GM12891 (cell line): ENCODE measurements around the gene CDH9.
"Not testable (repeated sequence)": the region's sequence is repeated elsewhere in the genome, so short reads cannot be mapped to it uniquely, and the experiment has no call there.

Source experiments
- DNase-seq: peaks from one replicate; pipeline ENCODE4 v3.0.0; 2011; ENCODE audit warnings: low spot score; ENCODE audit not compliant: insufficient read length
- FAIRE-seq: peaks from 2 replicates; lab custom pipeline; 2011; peaks lifted over from hg19 to GRCh38; lab: Jason Lieb, UNC
- PAX5 ChIP-seq: IDR thresholded peaks from 2 replicates; pipeline ENCODE4 v1.6.1; 2011; ENCODE audit warnings: low read length, moderate library complexity, mild to moderate bottlenecking; ENCODE audit not compliant: insufficient read depth, severe bottlenecking
- POLR2A ChIP-seq: IDR thresholded peaks from 2 replicates; pipeline ENCODE4 v1.6.1; 2011; ENCODE audit warnings: low read depth, low read length, control low read depth
- POLR2AphosphoS5 ChIP-seq: IDR thresholded peaks from 2 replicates; pipeline ENCODE4 v1.6.1; 2011; ENCODE audit warnings: low read depth, low read length, control low read depth
- POU2F2 ChIP-seq: IDR thresholded peaks from 2 replicates; pipeline ENCODE4 v1.6.1; 2011; ENCODE audit warnings: low read depth, mild to moderate bottlenecking, control low read depth, low read length, moderate library complexity
- SPI1 ChIP-seq: IDR thresholded peaks from 2 replicates; pipeline ENCODE4 v1.6.1; 2011; ENCODE audit warnings: low read depth, low read length, control low read depth
- TAF1 ChIP-seq: IDR thresholded peaks from 2 replicates; pipeline ENCODE4 v1.6.1; 2011; ENCODE audit warnings: low read depth, low read length, control low read depth

Gene CDH9

GRCh38 chr5:26856238-26856637, 182.1 kb downstream of the CDH9 start:
- no peak for FAIRE-seq
- DNase-seq = no peak
- TF ChIP-seq POLR2A = no peak
- no peak for TF ChIP-seq SPI1
- no peak for TF ChIP-seq TAF1
- no peak for TF ChIP-seq POU2F2
- TF ChIP-seq PAX5 = no peak
- TF ChIP-seq POLR2AphosphoS5 = no peak

DNA sequence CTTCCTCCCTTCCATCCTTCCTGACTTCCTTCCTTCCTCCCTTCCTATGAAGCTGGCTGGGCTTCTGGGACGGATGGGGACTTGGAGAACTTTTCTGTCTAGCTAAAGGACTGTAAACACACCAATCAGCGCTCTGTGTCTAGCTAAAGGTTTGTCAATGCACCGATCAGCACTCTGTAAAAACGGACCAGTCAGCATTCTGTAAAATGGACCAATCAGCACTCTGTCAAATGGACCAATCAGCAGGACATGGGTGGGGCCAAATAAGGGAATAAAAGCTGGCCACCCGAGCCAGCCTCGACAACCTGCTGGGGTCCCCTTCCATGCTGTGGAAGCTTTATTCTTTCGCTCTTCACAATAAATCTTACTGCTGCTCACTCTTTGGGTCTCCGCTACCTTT, 185.9 kb downstream of the CDH9 start:
- DNase-seq = not testable (repeated sequence)

GRCh38 chr5:26847041-26847736, 191.2 kb downstream of the CDH9 start:
- no peak for TF ChIP-seq POU2F2
- no peak for TF ChIP-seq PAX5
- TF ChIP-seq TAF1 = no peak
- TF ChIP-seq POLR2AphosphoS5 = no peak
- no peak for TF ChIP-seq POLR2A
- TF ChIP-seq SPI1 = no peak
- DNase-seq = no peak
- no peak for FAIRE-seq

More for the DNA sequence above, 185.9 kb downstream of the CDH9 start:
- not testable (repeated sequence) for FAIRE-seq

DNA sequence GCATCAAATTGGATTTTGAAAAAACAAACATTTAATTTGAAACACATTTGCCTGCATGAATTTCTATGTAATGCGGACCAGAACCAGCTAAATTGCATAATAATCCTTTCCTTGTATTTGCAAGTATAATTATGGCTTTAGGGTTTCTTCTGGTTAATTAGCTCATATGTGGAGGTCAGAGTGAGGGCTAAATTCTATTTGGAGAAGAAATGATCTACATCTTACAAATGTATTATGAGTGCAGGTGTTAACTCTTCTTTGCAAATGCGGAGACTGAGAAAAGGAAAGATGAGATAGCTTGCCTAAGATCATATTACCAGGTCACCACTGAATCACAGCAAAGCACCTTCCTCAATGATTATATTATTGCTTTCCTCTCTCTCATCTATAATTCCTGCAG, 194.7 kb downstream of the CDH9 start:
- DNase-seq (no peak), FAIRE-seq (no peak)
- no peak for TF ChIP-seq PAX5
- no peak for TF ChIP-seq POU2F2
- TF ChIP-seq TAF1 = no peak
- no peak for TF ChIP-seq POLR2A
- no peak for TF ChIP-seq SPI1
- TF ChIP-seq POLR2AphosphoS5 = no peak

- no peak for FAIRE-seq
- no peak for DNase-seq
These were observed 204.8 kb downstream of the CDH9 start for GRCh38 chr5:26833596-26833995.

More at GRCh38 chr5:26833596-26833995, 204.8 kb downstream of the CDH9 start:
- TF ChIP-seq POU2F2 (no peak), PAX5 (no peak), TAF1 (no peak), POLR2A (no peak), SPI1 (no peak), POLR2AphosphoS5 (no peak)
